RWPE1 (cell line): ENCODE measurements around the gene TRABD2B.

Source experiments
- CTCF ChIA-PET: fragments of 350-600 bp; sonication (Branson Sonifier 250); formaldehyde crosslinking; extraction: SDS; loops from one replicate; lab custom pipeline; 2021; lab: Yijun Ruan, JAX
- POLR2A ChIA-PET: fragments of 400-600 bp; formaldehyde crosslinking; extraction: SDS; loops from one replicate; lab custom pipeline; 2020; ENCODE audit warnings: antibody characterized with exemption; ENCODE audit not compliant: low non-redundant PET; lab: Yijun Ruan, JAX
- DNase-seq: peaks from one replicate; pipeline ENCODE4 v3.0.0; 2012; ENCODE audit warnings: low spot score
- H3K27ac ChIP-seq: fragments of 450-650 bp; 2 replicates; pipeline ENCODE4 v1.5.1; 2017
- CTCF ChIP-seq: fragments of 450-650 bp; conservative IDR thresholded peaks from 2 replicates; pipeline ENCODE4 v1.5.1; 2017; ENCODE audit warnings: low read depth, mild to moderate bottlenecking

Gene TRABD2B

GRCh38 chr1:48016515-48016914 lies 19.3 kb upstream of the TRABD2B start:
- no peak for TF ChIP-seq CTCF
- DNase-seq: no peak
- no peak overlapping the region for H3K27ac ChIP-seq
- ChIA-PET POLR2A (no interaction called here), CTCF (no interaction called here)

- no peak for DNase-seq
- ChIA-PET CTCF (interaction anchor here (0.7 kb wide), 1 partner anchor 230 kb away, joined by 3 read pairs; no protein-coding TSS in a partner anchor), POLR2A (no interaction called here)
- no peak overlapping the region for H3K27ac ChIP-seq
- no peak for TF ChIP-seq CTCF
Observed at GRCh38 chr1:48013270-48013669, 16.1 kb upstream of the TRABD2B start.

GRCh38 chr1:48007047-48007446 lies 9.9 kb upstream of the TRABD2B start:
- TF ChIP-seq CTCF: no peak
- peak overlapping the region; percentile 68 for H3K27ac ChIP-seq
- DNase-seq: peak; percentile 36
- POLR2A ChIA-PET: no interaction called here
- CTCF ChIA-PET: interaction anchor here (0.7 to 3.6 kb wide), 3 partner anchors 9 to 54 kb away, joined by 3 to 17 read pairs (median 7); partner anchors contain the start of gene TRABD2B

- CTCF ChIA-PET: interaction anchor here (2.1 kb wide), 1 partner anchor 55 kb away, joined by 7 read pairs; no protein-coding TSS in a partner anchor
- TF ChIP-seq CTCF: no peak
- no peak for DNase-seq
- peak overlapping the region; percentile 68; the same call in 1 of the 2 replicates for H3K27ac ChIP-seq
- POLR2A ChIA-PET: no interaction called here
Observed at GRCh38 chr1:48006264-48006663, 9.1 kb upstream of the TRABD2B start.

- H3K27ac ChIP-seq: no peak overlapping the region
- no peak for DNase-seq
- no peak for TF ChIP-seq CTCF
- CTCF ChIA-PET: no interaction called here
- POLR2A ChIA-PET: no interaction called here
Observed at GRCh38 chr1:48005253-48006117, 8.3 kb upstream of the TRABD2B start.

GRCh38 chr1:48003741-48004531 lies 6.8 kb upstream of the TRABD2B start:
- H3K27ac ChIP-seq: no peak overlapping the region
- no peak for DNase-seq
- no peak for TF ChIP-seq CTCF
- POLR2A ChIA-PET: interaction anchor here (0.6 kb wide), 1 partner anchor 42 kb away, joined by 4 read pairs; no protein-coding TSS in a partner anchor
- CTCF ChIA-PET: no interaction called here
